MCF 10A (cell line): ENCODE measurements around the gene EHMT1. TPM values are rescaled to one million over a fixed set of nuclear protein-coding genes. Genes with fewer than 3 reads are reported as not detected.
A peak's percentile ranks its signal among the peaks of the same experiment; 100 is the strongest.

Source experiments
- BruUV-seq: library from RNA; stranded (reverse); fragments of 400-500 nt; replicated peaks from 2 replicates; lab custom pipeline; 2021; lab: Mats Ljungman, UMichigan
- CTCF ChIA-PET: fragments of 300-600 bp; sonication (Branson Sonifier 250); formaldehyde crosslinking; extraction: SDS; loops from one replicate; lab custom pipeline; 2021; ENCODE audit warnings: antibody characterized with exemption, inconsistent platforms; lab: Yijun Ruan, JAX
- POLR2A ChIA-PET: fragments of 300-600, 350-650 bp; sonication (Branson Sonifier 250); formaldehyde crosslinking; extraction: SDS; loops from one replicate; lab custom pipeline; 2020; ENCODE audit warnings: antibody characterized with exemption, inconsistent platforms; lab: Yijun Ruan, JAX
- DNase-seq: peaks from one replicate; pipeline ENCODE4 v3.0.0-alpha.2; 2018; ENCODE audit not compliant: unreplicated experiment
- H3K27ac Mint-ChIP-seq: one replicate; pipeline ENCODE4 v1.8.0; 2022; ENCODE audit warnings: mild to moderate bottlenecking, low read depth, mixed read lengths; ENCODE audit not compliant: unreplicated experiment
- H3K27me3 Mint-ChIP-seq: one replicate; pipeline ENCODE4 v1.8.0; 2022; ENCODE audit warnings: mixed read lengths; ENCODE audit not compliant: insufficient read depth, unreplicated experiment
- H3K36me3 Mint-ChIP-seq: one replicate; pipeline ENCODE4 v1.8.0; 2022; ENCODE audit warnings: mild to moderate bottlenecking, moderate library complexity, mixed read lengths; ENCODE audit not compliant: insufficient read depth, unreplicated experiment
- H3K4me1 Mint-ChIP-seq: one replicate; pipeline ENCODE4 v1.8.0; 2022; ENCODE audit warnings: mixed read lengths; ENCODE audit not compliant: insufficient read depth, unreplicated experiment
- H3K4me3 Mint-ChIP-seq: one replicate; pipeline ENCODE4 v1.8.0; 2022; ENCODE audit warnings: mild to moderate bottlenecking, moderate library complexity, mixed read lengths; ENCODE audit not compliant: unreplicated experiment
- H3K9me3 Mint-ChIP-seq: one replicate; pipeline ENCODE4 v1.8.0; 2022; ENCODE audit warnings: mixed read lengths; ENCODE audit not compliant: unreplicated experiment
- CTCF ChIP-seq: fragments of 200-600 bp; IDR thresholded peaks from one replicate; pipeline ENCODE4 v1.8.0; 2022; ENCODE audit warnings: antibody characterized with exemption, mild to moderate bottlenecking; ENCODE audit not compliant: unreplicated experiment
- intact Hi-C: fragments of 100-400 bp; cut with micrococcal nuclease; formaldehyde crosslinking; loops from 2 replicates; pipeline ENCODE4 v1.14.1; 2022
- total RNA-seq: library from RNA; stranded (reverse); gene quantifications from 2 replicates; pipeline ENCODE4 v1.2.3, GENCODE V29; 2022

Gene EHMT1
- total RNA-seq, 1 experiment from 2014 or later = 79.7 TPM

DNA sequence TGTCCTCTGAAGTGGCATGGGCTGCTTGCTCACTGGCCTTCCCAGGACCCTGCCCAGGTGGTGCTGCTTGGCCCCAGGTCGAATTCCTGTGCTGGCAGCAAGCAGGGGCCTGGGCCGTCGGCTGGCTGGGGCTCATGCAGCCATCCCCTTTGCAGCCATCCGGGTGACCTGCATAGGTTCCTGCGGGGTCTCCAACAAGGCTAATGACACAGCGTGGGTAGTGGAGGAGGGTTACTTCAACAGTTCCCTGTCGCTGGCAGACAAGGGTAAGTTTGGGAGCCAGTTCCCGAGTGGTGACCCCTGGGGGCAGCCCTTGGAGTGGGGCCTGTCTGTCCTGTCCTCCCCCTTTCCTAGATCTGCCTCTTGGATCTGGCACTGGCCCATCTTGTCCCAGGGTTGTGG, 6.1 kb upstream of the EHMT1 start:
- H3K27me3 Mint-ChIP-seq = no peaks in the 10 kb centered on the region
- intact Hi-C loops = loop anchor here (5.0 to 10.0 kb wide), 2 partner anchors 35 to 58 kb away; partner anchors contain the start of genes DPH7, MRPL41 and PNPLA7
- no peaks in the 10 kb centered on the region for H3K9me3 Mint-ChIP-seq
- peak overlapping the region; percentile 96 for H3K27ac Mint-ChIP-seq
- POLR2A ChIA-PET = interaction anchor here (0.7 to 3.0 kb wide), 8 partner anchors 10 to 60 kb away, joined by 3 to 16 read pairs (median 6); partner anchors contain the start of genes DPH7, MRPL41 and ZMYND19
- CTCF ChIA-PET = no interaction called here
- H3K4me1 Mint-ChIP-seq = peaks cover 29% of the 10 kb centered on the region
- H3K4me3 Mint-ChIP-seq = peak overlapping the region; percentile 72
- peaks cover 83% of the 10 kb centered on the region for H3K36me3 Mint-ChIP-seq
- no peak for TF ChIP-seq CTCF
- TSS peak; percentile 52 for BruUV-seq
- no peak for DNase-seq

GRCh38 chr9:137613259-137613658, 5.5 kb upstream of the EHMT1 start:
- no peak for DNase-seq
- POLR2A ChIA-PET = interaction anchor here (0.6 to 1.7 kb wide), 4 partner anchors 22 to 61 kb away, joined by 3 to 13 read pairs (median 4); partner anchors contain the start of gene MRPL41
- no peaks in the 10 kb centered on the region for H3K27me3 Mint-ChIP-seq
- intact Hi-C loops = loop anchor here (5.0 to 10.0 kb wide), 2 partner anchors 36 to 58 kb away; partner anchors contain the start of genes DPH7, MRPL41 and PNPLA7
- no peaks in the 10 kb centered on the region for H3K9me3 Mint-ChIP-seq
- peak overlapping the region; percentile 96 for H3K27ac Mint-ChIP-seq
- H3K4me3 Mint-ChIP-seq = peak overlapping the region; percentile 72
- peaks cover 31% of the 10 kb centered on the region for H3K4me1 Mint-ChIP-seq
- BruUV-seq = no TSS peak
- no peak for TF ChIP-seq CTCF
- H3K36me3 Mint-ChIP-seq = peaks cover 85% of the 10 kb centered on the region
- CTCF ChIA-PET = no interaction called here

GRCh38 chr9:137613738-137614523, 4.9 kb upstream of the EHMT1 start:
- Mint-ChIP-seq H3K9me3 (no peaks in the 10 kb centered on the region), H3K27me3 (no peaks in the 10 kb centered on the region), H3K4me1 (peaks cover 31% of the 10 kb centered on the region), H3K27ac (peak overlapping the region; percentile 96), H3K4me3 (no peak overlapping the region), H3K36me3 (peaks cover 87% of the 10 kb centered on the region)
- CTCF ChIA-PET = interaction anchor here (0.9 kb wide), 1 partner anchor 35 kb away, joined by 3 read pairs; no protein-coding TSS in a partner anchor
- BruUV-seq = no TSS peak
- no peak for TF ChIP-seq CTCF
- DNase-seq = no peak
- intact Hi-C loops = loop anchor here (5.0 to 10.0 kb wide), 2 partner anchors 37 to 59 kb away; partner anchors contain the start of genes DPH7, MRPL41 and PNPLA7
- POLR2A ChIA-PET = interaction anchor here (0.6 to 1.2 kb wide), 2 partner anchors 22 to 62 kb away, joined by 3 to 4 read pairs; partner anchors contain the start of gene MRPL41
